ENCODE results near the gene CATSPER1.

The CATSPER1 gene

GRCh38 chr11:66044757-66045156 lies 18.5 kb upstream of the CATSPER1 start:
- Histone ChIP-seq H3K27ac (replicated peaks) (no peak overlapping the region), H3K4me3 (replicated peaks; ENCODE audit: insufficient read depth, low read length) (no peak overlapping the region), H3K27me3 (ENCODE audit: insufficient read depth, poor library complexity, severe bottlenecking) (no peaks in the 10 kb centered on the region)
- DNase-seq (ENCODE audit: low read depth in 1 of 2, low spot score in 1 of 2) = no peak
- TF ChIP-seq POLR2AphosphoS5 (IDR thresholded peaks at IDR 0.05; ENCODE audit: low read depth) = no peak
- no peak for TF ChIP-seq REST (IDR thresholded peaks at IDR 0.05; ENCODE audit: insufficient replicate concordance, low read depth)
- no peak for TF ChIP-seq GABPA (IDR thresholded peaks at IDR 0.05; ENCODE audit: low read depth)
- TF ChIP-seq SPI1 (IDR thresholded peaks at IDR 0.05; ENCODE audit: borderline replicate concordance, low read depth) = no peak
- TF ChIP-seq CTCF (IDR thresholded peaks at IDR 0.05; ENCODE audit: insufficient read depth, low read length) = no peak

- no peak overlapping the region for H3K27ac ChIP-seq (replicated peaks)
- DNase-seq (ENCODE audit: low read depth in 1 of 2, low spot score in 1 of 2) = no peak
- H3K27me3 ChIP-seq (ENCODE audit: insufficient read depth, poor library complexity, severe bottlenecking) = no peaks in the 10 kb centered on the region
- TF ChIP-seq GABPA (IDR thresholded peaks at IDR 0.05; ENCODE audit: low read depth) = no peak
- no peak for TF ChIP-seq CTCF (IDR thresholded peaks at IDR 0.05; ENCODE audit: insufficient read depth, low read length)
- TF ChIP-seq POLR2AphosphoS5 (IDR thresholded peaks at IDR 0.05; ENCODE audit: low read depth) = no peak
- no peak for TF ChIP-seq REST (IDR thresholded peaks at IDR 0.05; ENCODE audit: insufficient replicate concordance, low read depth)
- no peak for TF ChIP-seq SPI1 (IDR thresholded peaks at IDR 0.05; ENCODE audit: borderline replicate concordance, low read depth)
- no peak overlapping the region for H3K4me3 ChIP-seq (replicated peaks; ENCODE audit: insufficient read depth, low read length)
Observed at GRCh38 chr11:66042996-66043906, 17.0 kb upstream of the CATSPER1 start.

- TF ChIP-seq REST (IDR thresholded peaks at IDR 0.05; ENCODE audit: insufficient replicate concordance, low read depth) = no peak
- TF ChIP-seq SPI1 (IDR thresholded peaks at IDR 0.05; ENCODE audit: borderline replicate concordance, low read depth) = no peak
- TF ChIP-seq POLR2AphosphoS5 (IDR thresholded peaks at IDR 0.05; ENCODE audit: low read depth) = no peak
- TF ChIP-seq CTCF (IDR thresholded peaks at IDR 0.05; ENCODE audit: insufficient read depth, low read length) = no peak
- no peak for TF ChIP-seq GABPA (IDR thresholded peaks at IDR 0.05; ENCODE audit: low read depth)
- Histone ChIP-seq H3K27ac (replicated peaks) (no peak overlapping the region), H3K27me3 (ENCODE audit: insufficient read depth, poor library complexity, severe bottlenecking) (no peaks in the 10 kb centered on the region), H3K4me3 (replicated peaks; ENCODE audit: insufficient read depth, low read length) (no peak overlapping the region)
- no peak for DNase-seq (ENCODE audit: low read depth in 1 of 2, low spot score in 1 of 2)
Observed at GRCh38 chr11:66042227-66042995, 16.1 kb upstream of the CATSPER1 start.
